SK-N-MC (cell line): ENCODE measurements around the gene FCGR2B.
A peak's percentile ranks its signal among the peaks of the same experiment; 100 is the strongest.
"Not testable (repeated sequence)": the region's sequence is repeated elsewhere in the genome, so short reads cannot be mapped to it uniquely, and the experiment has no call there.

Experiments used
- DNase-seq: peaks from one replicate; pipeline ENCODE4 v3.0.0-alpha.2; 2011; ENCODE audit warnings: low read depth, low spot score
- H3K27ac ChIP-seq: fragments of 200-600 bp; sonication (generic); 2 replicates; pipeline ENCODE4 v1.5.1; 2016; ENCODE audit warnings: mixed run types
- H3K36me3 ChIP-seq: fragments of 200-600 bp; sonication (generic); 2 replicates; pipeline ENCODE4 v1.6.1; 2017; ENCODE audit warnings: antibody characterized with exemption, low read length, mixed read lengths; ENCODE audit not compliant: insufficient read depth
- H3K4me3 ChIP-seq: fragments of 200-600 bp; sonication (generic); 2 replicates; pipeline ENCODE4 v1.5.1; 2016
- H3K9ac ChIP-seq: fragments of 200-600 bp; sonication (generic); 2 replicates; pipeline ENCODE4 v1.8.0; 2017; ENCODE audit warnings: mixed run types, mixed read lengths; ENCODE audit not compliant: insufficient read length
- H3K9me3 ChIP-seq: fragments of 200-600 bp; sonication (generic); 2 replicates; pipeline ENCODE4 v1.6.1; 2017; ENCODE audit warnings: low read depth, mild to moderate bottlenecking, antibody characterized with exemption, low read length, moderate library complexity, mixed read lengths
- EZH2 ChIP-seq: fragments of 200-600 bp; sonication (generic); IDR thresholded peaks from one replicate; pipeline ENCODE4 v1.6.1; 2017; ENCODE audit warnings: antibody characterized with exemption
- FOXP2 ChIP-seq: optimal IDR thresholded peaks from 2 replicates; pipeline ENCODE3; 2011; ENCODE audit warnings: mild to moderate bottlenecking, moderate library complexity; ENCODE audit not compliant: insufficient read depth; ENCODE audit errors: extremely low read length, control extremely low read depth
- POLR2AphosphoS5 ChIP-seq: IDR thresholded peaks from 2 replicates; pipeline ENCODE4 v1.6.1; 2012; ENCODE audit warnings: mild to moderate bottlenecking, low read depth, low read length, borderline replicate concordance

Gene FCGR2B

GRCh38 chr1:161721738-161722343, 58.9 kb downstream of the FCGR2B start:
- H3K4me3 ChIP-seq = no peak overlapping the region
- TF ChIP-seq FOXP2 = no peak
- no peak for TF ChIP-seq POLR2AphosphoS5
- no peak for TF ChIP-seq EZH2
- H3K27ac ChIP-seq = no peak overlapping the region
- H3K36me3 ChIP-seq = no peaks in the 10 kb centered on the region
- H3K9me3 ChIP-seq = no peaks in the 10 kb centered on the region
- DNase-seq = no peak
- H3K9ac ChIP-seq = no peak overlapping the region

- Histone ChIP-seq H3K36me3 (no peaks in the 10 kb centered on the region), H3K9ac (no peak overlapping the region), H3K4me3 (no peak overlapping the region), H3K9me3 (no peaks in the 10 kb centered on the region), H3K27ac (no peak overlapping the region)
- no peak for DNase-seq
- TF ChIP-seq EZH2 = no peak
- no peak for TF ChIP-seq FOXP2
- no peak for TF ChIP-seq POLR2AphosphoS5
Observed at GRCh38 chr1:161722406-161722805, 59.5 kb downstream of the FCGR2B start.

- DNase-seq = no peak
- Histone ChIP-seq H3K9ac (no peak overlapping the region), H3K9me3 (no peaks in the 10 kb centered on the region), H3K36me3 (no peaks in the 10 kb centered on the region), H3K4me3 (no peak overlapping the region), H3K27ac (no peak overlapping the region)
- TF ChIP-seq POLR2AphosphoS5 (no peak), EZH2 (no peak)
Observed at GRCh38 chr1:161723459-161724141, 60.7 kb downstream of the FCGR2B start.

GRCh38 chr1:161725258-161725907, 62.4 kb downstream of the FCGR2B start:
- H3K9ac ChIP-seq, H3K36me3 ChIP-seq, H3K9me3 ChIP-seq, H3K27ac ChIP-seq, DNase-seq: not testable (repeated sequence)
- H3K4me3 ChIP-seq = peak overlapping the region; percentile 92

- DNase-seq = no peak
- peak overlapping the region; percentile 92 for H3K4me3 ChIP-seq
- no peak overlapping the region for H3K27ac ChIP-seq
- peak overlapping the region; percentile 34 for H3K9ac ChIP-seq
- no peaks in the 10 kb centered on the region for H3K9me3 ChIP-seq
- TF ChIP-seq FOXP2 = no peak
- TF ChIP-seq EZH2 = no peak
- no peak for TF ChIP-seq POLR2AphosphoS5
- no peaks in the 10 kb centered on the region for H3K36me3 ChIP-seq
Observed at GRCh38 chr1:161725908-161726472, 63.0 kb downstream of the FCGR2B start.

GRCh38 chr1:161726473-161727255, 63.7 kb downstream of the FCGR2B start:
- Histone ChIP-seq H3K4me3 (peak overlapping the region; percentile 92), H3K27ac (no peak overlapping the region), H3K9ac (peak overlapping the region; percentile 84), H3K9me3 (no peaks in the 10 kb centered on the region), H3K36me3 (no peaks in the 10 kb centered on the region)
- no peak for DNase-seq
- TF ChIP-seq EZH2 = no peak
- no peak for TF ChIP-seq FOXP2
- TF ChIP-seq POLR2AphosphoS5 = peak; percentile 39; the same call in 1 of the 2 replicates

- H3K27ac ChIP-seq = no peak overlapping the region
- peak overlapping the region; percentile 92 for H3K4me3 ChIP-seq
- no peaks in the 10 kb centered on the region for H3K9me3 ChIP-seq
- H3K9ac ChIP-seq = peak overlapping the region; percentile 84
- no peak for TF ChIP-seq FOXP2
- peak; percentile 71; the same call in 1 of the 2 replicates for TF ChIP-seq POLR2AphosphoS5
- no peak for DNase-seq
- H3K36me3 ChIP-seq = no peaks in the 10 kb centered on the region
Observed at GRCh38 chr1:161727256-161727924, 64.4 kb downstream of the FCGR2B start.
